ENCODE results near the gene SERPINI2. TPM values are rescaled to one million over a fixed set of nuclear protein-coding genes. Genes with fewer than 3 reads are reported as not detected.

The SERPINI2 gene
- total RNA-seq, 1 donor from 2014 or later: 1.8 TPM

- Mint-ChIP-seq H3K36me3 (ENCODE audit: insufficient read depth) (no peaks in the 10 kb centered on the region), H3K4me3 (ENCODE audit: low read depth) (no peak overlapping the region), H3K9me3 (ENCODE audit: low read depth) (no peaks in the 10 kb centered on the region), H3K27me3 (no peaks in the 10 kb centered on the region), H3K27ac (no peak overlapping the region), H3K4me1 (ENCODE audit: low read depth) (no peaks in the 10 kb centered on the region)
- DNase-seq (ENCODE audit: low spot score, unreplicated experiment): no peak
- TF ChIP-seq, protein P1, sequence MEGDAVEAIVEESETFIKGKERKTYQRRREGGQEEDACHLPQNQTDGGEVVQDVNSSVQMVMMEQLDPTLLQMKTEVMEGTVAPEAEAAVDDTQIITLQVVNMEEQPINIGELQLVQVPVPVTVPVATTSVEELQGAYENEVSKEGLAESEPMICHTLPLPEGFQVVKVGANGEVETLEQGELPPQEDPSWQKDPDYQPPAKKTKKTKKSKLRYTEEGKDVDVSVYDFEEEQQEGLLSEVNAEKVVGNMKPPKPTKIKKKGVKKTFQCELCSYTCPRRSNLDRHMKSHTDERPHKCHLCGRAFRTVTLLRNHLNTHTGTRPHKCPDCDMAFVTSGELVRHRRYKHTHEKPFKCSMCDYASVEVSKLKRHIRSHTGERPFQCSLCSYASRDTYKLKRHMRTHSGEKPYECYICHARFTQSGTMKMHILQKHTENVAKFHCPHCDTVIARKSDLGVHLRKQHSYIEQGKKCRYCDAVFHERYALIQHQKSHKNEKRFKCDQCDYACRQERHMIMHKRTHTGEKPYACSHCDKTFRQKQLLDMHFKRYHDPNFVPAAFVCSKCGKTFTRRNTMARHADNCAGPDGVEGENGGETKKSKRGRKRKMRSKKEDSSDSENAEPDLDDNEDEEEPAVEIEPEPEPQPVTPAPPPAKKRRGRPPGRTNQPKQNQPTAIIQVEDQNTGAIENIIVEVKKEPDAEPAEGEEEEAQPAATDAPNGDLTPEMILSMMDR (IDR thresholded peaks at IDR 0.05; ENCODE audit: unreplicated experiment): no peak
Measured at GRCh38 chr3:167396075-167396474, 77.8 kb downstream of the SERPINI2 start.

DNA sequence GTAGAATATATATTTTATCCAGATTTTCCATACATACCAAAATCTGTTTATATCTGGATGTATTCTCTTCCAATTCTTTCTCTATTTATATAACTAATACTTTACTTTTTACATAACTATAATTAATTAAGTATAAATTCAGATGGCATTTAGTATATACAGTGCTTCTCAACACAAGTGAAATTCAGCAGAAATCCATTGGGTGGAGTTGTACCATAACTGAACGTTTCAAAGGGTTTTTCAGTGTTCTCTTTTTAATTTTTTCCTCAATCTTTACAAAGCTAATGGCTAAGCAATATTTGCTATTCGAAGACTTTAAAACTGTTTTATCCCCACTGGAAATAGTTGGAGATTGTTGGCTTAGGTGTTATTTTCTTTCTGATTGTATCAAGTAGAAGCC is 79.8 kb downstream of the SERPINI2 start:
- Mint-ChIP-seq H3K27ac (no peak overlapping the region), H3K27me3 (no peaks in the 10 kb centered on the region), H3K4me3 (ENCODE audit: low read depth) (no peak overlapping the region), H3K36me3 (ENCODE audit: insufficient read depth) (no peaks in the 10 kb centered on the region), H3K9me3 (ENCODE audit: low read depth) (no peaks in the 10 kb centered on the region), H3K4me1 (ENCODE audit: low read depth) (no peaks in the 10 kb centered on the region)
- TF ChIP-seq, protein P1 (IDR thresholded peaks at IDR 0.05; ENCODE audit: unreplicated experiment): peak; percentile 28
- no peak for DNase-seq (ENCODE audit: low spot score, unreplicated experiment)

Other genes with a start within 250 kb of the SERPINI2 start
- 3.4 and 4.8 TPM in 2 replicates for gene ZBBX, start 93.7 kb downstream of the SERPINI2 start, total RNA-seq
- gene WDR49, start 179.9 kb upstream of the SERPINI2 start, total RNA-seq: 0.43 and 0.91 TPM in 2 replicates

All from progenitor cell of endocrine pancreas (in vitro differentiated cells).